Measurements from ENCODE around the gene LRP1B.

- TF ChIP-seq, protein P1, sequence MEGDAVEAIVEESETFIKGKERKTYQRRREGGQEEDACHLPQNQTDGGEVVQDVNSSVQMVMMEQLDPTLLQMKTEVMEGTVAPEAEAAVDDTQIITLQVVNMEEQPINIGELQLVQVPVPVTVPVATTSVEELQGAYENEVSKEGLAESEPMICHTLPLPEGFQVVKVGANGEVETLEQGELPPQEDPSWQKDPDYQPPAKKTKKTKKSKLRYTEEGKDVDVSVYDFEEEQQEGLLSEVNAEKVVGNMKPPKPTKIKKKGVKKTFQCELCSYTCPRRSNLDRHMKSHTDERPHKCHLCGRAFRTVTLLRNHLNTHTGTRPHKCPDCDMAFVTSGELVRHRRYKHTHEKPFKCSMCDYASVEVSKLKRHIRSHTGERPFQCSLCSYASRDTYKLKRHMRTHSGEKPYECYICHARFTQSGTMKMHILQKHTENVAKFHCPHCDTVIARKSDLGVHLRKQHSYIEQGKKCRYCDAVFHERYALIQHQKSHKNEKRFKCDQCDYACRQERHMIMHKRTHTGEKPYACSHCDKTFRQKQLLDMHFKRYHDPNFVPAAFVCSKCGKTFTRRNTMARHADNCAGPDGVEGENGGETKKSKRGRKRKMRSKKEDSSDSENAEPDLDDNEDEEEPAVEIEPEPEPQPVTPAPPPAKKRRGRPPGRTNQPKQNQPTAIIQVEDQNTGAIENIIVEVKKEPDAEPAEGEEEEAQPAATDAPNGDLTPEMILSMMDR (IDR thresholded peaks at IDR 0.05), result no peak
- no peak for TF ChIP-seq POLR2A (IDR thresholded peaks at IDR 0.05)
Measured at GRCh38 chr2:141928476-141928875, 202.3 kb downstream of the LRP1B start.

Measured in Peyer's patch (tissue), 4 donors.